ENCODE measurements around the gene PNKP.

The PNKP gene

DNA sequence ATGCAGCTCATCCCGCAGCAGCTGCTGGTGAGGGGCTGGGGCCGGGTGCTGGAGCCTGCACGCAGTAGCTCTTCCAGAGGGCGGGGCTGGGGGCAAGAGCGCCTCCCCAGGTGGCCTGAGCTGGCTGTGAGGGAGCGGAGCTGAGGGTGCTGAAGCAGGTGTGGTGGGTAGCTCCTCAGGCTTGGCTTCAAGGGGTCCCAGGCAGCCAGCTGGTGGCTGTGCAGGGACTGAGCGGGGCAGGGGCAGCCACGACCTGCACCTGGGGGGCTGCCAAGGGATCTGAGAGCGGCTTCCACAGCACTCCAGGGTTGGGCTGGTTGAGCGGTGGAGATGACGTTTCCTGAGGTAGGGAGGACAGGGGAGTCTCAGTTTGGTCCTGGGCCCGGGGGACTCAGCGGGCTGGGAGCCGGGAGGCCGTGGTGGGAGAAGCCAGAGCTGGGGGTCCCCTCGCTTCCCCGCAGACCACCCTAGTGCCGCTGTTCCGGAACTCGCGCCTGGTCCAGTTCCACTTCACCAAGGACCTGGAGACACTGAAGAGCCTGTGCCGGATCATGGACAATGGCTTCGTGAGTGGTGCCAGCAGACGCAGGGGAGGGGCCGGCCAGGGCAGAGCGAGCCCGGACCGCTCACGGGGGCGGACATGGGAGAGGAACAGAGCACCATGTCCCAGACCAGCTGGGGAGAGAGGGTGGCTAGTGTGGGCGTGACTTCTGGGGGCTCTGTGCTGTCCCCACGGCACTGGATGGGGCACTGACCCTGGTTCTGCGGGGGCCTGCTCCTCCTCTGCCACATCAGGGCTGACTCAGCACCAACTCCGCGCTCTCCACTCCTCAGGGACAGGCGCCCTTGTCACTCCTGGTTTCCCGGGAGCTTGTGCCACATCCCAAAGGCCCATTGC lies 9.0 kb downstream of the PNKP start:
- DNase-seq: no peak

DNA sequence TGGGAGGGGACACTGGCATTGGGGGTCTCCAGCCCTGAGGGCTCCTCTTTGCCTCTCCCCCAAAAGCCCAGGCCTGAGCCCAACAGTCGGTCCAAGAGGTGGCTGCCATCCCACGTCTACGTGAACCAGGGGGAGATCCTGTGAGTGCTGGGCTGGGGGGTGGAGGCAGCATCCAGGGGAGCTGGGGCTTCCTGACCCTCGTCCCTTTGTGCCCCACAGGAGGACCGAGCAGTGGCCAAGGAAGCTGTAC lies 9.6 kb downstream of the PNKP start:
- DNase-seq: no peak

DNA sequence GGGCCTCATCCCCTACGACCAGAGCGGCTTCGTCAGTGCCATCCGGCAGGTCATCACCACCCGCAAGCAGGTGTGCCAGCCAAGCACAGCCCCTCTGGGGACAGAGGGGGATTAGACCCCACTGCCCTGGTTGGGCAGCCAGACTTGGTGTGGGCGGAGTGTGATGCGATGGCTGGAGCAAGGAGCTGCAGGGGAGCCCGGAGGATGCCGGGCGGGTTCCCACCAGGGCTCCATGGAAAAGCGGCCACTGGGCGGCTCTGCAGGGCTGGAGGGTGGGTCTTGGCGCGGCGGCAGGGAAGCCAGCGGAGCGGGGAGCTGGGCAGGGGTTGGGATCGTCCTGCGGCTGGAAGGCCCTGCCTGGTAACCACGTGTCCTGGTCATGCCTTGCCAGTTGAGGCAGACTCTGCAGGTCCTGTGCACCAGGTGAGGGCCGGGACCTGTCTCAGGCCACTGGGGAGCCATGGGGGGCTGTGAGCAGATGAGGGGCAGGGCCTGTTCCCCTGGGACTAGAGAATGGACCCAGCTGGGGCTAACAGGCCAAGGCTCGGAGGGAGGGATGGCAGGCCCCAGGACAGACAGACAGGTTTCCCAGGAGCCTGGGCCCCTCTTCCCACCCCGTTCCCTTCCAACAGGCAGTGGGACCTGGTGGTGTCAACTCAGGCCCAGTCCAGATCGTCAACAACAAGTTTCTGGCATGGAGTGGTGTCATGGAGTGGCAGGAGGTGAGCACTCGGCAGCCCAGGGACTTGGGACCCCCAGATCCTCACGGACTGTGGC lies 10.1 kb downstream of the PNKP start:
- DNase-seq: no peak

DNA sequence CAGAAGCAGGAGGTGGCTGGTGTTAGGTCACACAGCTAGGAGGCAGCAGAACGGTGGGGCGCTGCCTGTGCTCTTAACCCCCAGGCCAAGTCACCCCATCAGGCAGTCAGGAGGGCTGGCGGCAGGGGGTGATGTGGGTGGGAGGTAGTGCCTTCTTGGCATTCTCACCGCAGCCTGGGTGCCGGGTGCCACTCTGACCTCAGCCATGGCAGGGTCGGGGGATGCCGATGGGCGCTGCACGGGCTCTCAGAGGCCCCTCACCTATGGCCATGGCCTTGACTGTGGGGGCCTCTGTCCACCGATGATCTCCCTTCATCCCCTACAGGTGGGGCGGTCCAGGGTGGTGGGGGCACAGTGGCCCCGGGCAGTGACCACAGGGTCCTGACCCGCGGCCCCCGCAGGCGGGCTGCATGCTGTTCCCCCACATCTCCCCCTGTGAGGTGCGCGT lies 10.8 kb downstream of the PNKP start:
- no peak for DNase-seq

- DNase-seq: no peak
Measured at GRCh38 chr19:49855676-49856573, 11.5 kb downstream of the PNKP start.

DNA sequence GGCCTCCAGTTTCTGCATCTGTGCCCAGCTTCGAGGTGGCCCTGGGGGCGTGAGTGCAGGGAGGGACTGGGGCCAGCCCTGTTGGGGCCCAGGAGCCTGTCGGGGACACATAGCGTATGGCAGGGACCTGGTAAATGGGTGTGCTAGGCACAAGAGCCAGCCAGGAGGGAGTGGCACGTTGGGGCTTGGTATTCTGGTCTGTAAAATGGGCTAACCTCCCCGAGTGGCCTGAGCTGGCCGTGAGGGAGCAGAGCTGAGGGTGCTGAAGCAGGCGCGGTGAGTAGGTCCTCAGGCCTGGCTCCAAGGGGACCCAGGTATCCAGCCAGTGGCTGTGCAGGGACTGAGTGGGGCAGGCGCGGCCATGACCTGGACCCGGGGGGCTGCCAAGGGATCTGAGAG lies 12.1 kb downstream of the PNKP start:
- no peak for DNase-seq

DNA sequence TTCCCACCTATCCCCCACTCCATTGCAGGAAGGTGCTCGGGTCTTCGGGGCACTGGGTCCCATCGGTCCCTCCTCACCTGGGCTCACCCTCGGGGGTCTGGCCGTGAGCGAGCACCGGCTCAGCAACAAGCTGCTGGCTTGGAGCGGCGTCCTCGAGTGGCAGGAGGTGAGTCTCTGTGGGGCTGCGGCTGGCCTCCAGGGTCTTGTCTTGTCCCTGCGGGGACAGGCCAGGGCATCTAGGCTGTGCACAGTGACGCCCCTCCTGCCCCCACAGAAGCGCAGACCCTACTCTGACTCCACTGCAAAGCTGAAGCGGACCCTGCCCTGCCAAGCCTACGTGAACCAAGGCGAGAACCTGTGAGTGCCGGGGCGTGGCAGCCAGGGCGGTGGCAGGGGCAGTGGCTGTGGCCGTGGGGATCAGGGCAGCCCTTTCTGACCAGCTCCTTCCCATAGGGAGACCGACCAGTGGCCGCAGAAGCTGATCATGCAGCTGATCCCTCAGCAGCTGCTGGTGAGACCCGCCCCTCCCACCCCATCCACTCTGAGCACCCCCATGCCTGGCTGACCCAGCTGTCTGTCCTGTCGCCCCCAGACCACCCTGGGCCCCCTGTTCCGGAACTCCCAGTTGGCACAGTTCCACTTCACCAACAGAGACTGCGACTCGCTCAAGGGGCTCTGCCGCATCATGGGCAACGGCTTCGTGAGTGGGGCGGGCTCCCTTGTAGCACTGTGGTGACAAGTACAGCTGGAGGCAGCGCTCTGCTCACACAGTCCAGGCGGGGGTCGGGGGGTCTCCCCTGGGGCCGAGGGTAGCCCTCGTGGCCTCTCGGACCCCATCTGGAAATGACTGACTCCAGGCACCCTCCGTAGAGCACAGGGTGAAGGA lies 12.8 kb downstream of the PNKP start:
- DNase-seq: no peak

GRCh38 chr19:49853852-49854377 lies 13.5 kb downstream of the PNKP start:
- DNase-seq: no peak

GRCh38 chr19:49852631-49853126 lies 14.7 kb downstream of the PNKP start:
- no peak for DNase-seq

DNA sequence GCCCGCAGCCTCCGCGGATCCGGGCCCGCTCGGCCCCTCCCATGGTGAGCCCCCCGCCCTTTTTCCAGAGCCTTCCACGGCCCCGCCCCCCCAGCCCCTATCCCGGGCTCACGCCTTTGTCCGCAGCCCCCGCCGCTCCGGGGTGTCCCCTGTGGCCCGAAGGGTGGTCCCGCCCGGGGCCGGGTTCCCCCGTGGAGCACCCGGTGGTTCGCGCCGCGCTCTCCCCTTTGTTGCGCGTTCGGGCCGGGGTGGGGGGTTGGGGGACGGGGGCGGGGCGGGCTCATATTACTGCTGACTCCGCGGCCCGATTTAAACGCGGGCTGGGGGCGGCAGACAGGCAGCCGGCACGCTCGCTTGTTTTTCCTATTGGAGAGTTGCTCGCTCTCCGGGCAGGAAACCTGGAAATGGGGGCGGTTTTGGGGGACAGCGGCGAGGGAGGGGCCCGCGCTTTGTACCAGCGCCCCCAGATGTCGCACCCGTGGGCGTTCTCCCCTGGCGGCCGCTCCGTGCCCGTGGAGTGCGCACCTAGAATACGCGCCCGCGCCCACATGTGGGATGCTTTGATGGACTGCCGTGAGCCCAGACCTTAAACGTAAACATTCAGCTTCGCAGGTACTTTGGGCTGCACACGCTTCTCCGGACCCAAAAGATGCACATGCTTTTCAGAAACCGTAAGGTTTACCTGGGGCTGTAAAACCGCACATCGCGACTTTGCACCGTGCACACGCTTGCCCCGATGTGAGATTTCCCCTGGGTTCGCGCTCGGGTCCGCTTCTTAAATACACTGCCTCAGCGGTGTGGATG lies 15.7 kb downstream of the PNKP start:
- peak in 1 of 5 donors; percentile 35 for DNase-seq

GRCh38 chr19:49850487-49851342 lies 16.7 kb downstream of the PNKP start, which contains the start of gene PTOV1:
TSS of gene PTOV1 (plus strand) at chr19:49851159.
- DNase-seq: peak; percentile 75 to 90 (median 83)

DNA sequence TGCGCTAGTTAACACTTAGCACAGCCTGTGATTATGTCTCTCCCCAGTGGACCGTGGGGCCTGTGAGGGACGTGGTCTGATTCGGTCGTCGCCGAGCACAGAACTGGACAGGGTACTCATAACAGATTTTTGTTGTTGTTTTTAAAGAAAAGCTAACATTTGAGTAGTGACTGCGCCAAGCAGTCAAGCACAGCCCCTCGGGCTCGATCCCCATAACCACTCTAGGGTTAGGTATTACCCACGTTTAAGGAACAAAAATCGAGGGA lies 17.2 kb downstream of the PNKP start:
- DNase-seq: no peak

DNA sequence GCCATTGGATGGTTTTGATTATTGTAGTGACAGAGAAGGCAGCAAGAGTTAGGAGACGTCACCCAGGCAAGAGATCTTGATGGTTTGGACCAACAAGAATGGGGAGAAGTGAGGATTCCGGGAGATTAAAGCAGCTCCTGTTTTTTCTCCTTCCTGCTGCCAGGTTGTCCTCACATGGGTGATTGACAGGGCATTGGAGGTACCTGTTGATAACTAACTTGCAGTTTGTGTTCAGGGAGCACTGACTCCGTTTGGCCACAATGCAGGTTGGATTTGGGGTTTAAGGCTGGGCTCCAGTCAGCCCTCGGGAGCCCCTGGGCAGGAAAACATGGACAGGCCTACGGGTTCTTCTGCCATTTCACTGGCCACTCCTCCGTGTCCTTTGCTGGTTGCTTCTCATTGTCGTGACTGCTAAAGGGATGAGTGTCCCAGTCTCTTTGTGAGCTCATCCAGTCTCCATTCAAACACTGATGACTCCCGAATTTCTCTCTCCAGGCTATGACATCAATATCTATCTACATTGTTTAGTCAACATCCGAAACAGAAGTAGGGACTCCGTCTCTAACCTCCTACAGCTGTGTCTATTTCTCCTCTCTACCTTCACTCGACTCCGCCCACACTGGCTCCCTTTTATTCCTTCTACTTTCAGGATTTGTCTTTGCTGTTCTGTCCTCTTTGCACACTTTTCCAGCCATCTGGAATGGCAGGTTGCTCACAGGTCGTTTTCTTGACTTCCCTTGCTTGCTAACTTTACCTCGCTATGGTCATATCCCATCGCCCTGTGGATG lies 17.7 kb downstream of the PNKP start:
- DNase-seq: no peak

DNA sequence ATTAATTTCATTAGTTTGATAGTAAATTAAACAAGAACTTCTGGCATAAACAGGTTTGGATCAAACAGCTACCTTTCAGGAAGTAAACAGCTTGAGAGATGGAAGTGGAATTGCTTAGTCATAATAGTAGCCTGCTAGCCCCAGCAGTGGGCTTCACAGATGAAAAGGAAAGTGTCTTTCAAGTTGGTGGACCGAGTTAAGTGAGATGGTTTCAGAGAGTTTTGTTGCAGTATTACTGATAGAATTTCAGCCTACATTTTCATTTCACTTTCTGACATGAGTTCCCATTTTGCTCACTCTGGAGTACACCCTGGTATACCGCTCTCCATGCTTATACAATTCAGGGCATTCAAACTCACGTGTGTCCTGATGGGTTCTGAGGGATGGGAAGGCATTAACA lies 18.4 kb downstream of the PNKP start:
- DNase-seq: no peak

GRCh38 chr19:49847731-49848696 lies 19.4 kb downstream of the PNKP start:
- DNase-seq: peak in 1 of 5 donors; percentile 60

DNA sequence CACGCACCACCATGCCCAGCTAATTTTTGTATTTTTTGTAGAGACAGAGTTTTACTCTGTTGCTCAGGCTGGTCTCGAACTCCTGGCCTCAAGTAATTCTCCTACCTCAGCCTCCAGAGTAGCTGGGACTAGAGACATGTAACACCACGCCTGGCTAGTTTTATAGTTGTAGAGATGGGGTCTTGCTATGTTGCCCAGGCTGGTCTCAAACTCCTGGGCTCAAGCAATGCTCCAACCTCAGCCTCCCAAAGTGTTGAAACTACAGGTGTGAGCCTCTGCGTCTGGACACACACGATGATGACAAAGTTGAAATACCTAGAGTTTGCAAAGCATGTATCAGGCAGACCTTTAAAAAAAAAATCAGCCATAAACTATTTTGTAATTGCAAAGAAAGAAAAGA lies 21.0 kb downstream of the PNKP start:
- DNase-seq: no peak

- DNase-seq: no peak
Measured at GRCh38 chr19:49845414-49845813, 22.0 kb downstream of the PNKP start.
